Measurements from ENCODE around the gene CCDC188. TPM values are rescaled to one million over a fixed set of nuclear protein-coding genes. Genes with fewer than 3 reads are reported as not detected.

Gene CCDC188
- total and polyA plus RNA-seq, 10 of the 15 experiments (the other 5 are each of a cell fraction or from before 2014, with no cell fraction given) = not detected

DNA sequence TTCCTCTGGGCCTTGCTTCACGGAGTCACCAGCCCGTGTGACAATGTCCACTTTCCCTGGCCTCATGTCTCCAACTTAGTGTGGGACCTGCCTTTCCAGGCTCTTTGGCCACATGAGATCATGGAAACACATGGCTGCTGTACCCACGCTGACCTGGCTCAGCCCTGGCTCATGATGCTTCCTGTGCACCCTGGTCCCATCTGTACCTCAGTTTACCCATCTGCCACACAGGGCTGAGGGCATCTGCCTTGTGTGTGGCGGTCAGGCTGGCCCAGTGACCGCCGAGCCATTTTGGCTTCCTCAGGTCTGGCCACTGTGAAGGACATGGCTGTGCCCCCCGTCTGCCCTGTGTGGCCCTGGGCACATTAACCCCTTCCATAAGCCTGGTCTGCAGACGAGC lies 32.2 kb upstream of the CCDC188 start (continued):
- no peak for TF ChIP-seq SUPT20H (IDR thresholded peaks at IDR 0.05; ENCODE audit: borderline replicate concordance, control insufficient read depth, low read depth, low read length)
- no peak for TF ChIP-seq BCL11A (IDR thresholded peaks at IDR 0.05; ENCODE audit: low read depth, low read length)
- TF ChIP-seq BACH1 (IDR thresholded peaks at IDR 0.05; ENCODE audit: borderline replicate concordance) = no peak

GRCh38 chr22:20182365-20182764 lies 31.5 kb upstream of the CCDC188 start:
- ATAC-seq (peak; percentile 20; the same call in 2 of the 3 replicates), DNase-seq (ENCODE audit: low read depth, low spot score) (no peak), FAIRE-seq (no peak)
- no peaks in the 10 kb centered on the region for H3K79me2 ChIP-seq (ENCODE audit: control insufficient read depth, insufficient read depth, low read length)
- H3K4me3 ChIP-seq = no peak overlapping the region
- H2AFZ ChIP-seq (ENCODE audit: control insufficient read depth, low read depth, low read length) = no peak overlapping the region
- in situ Hi-C loops (cut with MboI) (no loop called here), intact Hi-C loops (cut with micrococcal nuclease; ENCODE audit: unreplicated experiment) (no loop called here)
- H3K27me3 ChIP-seq (replicated peaks in 1 of 2; ENCODE audit: control insufficient read depth in 2 of 2, insufficient read depth in 2 of 2, low read length in 1 of 2) = no peaks in the 10 kb centered on the region; a peak in 1 of 4 replicates
- H3K4me2 ChIP-seq (ENCODE audit: control insufficient read depth, insufficient read depth) = no peak overlapping the region
- no peaks in the 10 kb centered on the region for H3K36me3 ChIP-seq (ENCODE audit: control insufficient read depth in 2 of 2, insufficient read depth in 2 of 2, low read length in 1 of 2)
- TF ChIP-seq BCL11A (IDR thresholded peaks at IDR 0.05; ENCODE audit: low read depth, low read length) (no peak), RCOR1 (conservative IDR thresholded peaks at IDR 0.05; ENCODE audit: low read depth, low read length) (no peak), HCFC1 (IDR thresholded peaks at IDR 0.05; ENCODE audit: low read length) (no peak), TCF3 (IDR thresholded peaks at IDR 0.05; ENCODE audit: borderline replicate concordance, insufficient read depth, low read depth, low read length) (no peak), ATF7 (IDR thresholded peaks at IDR 0.05; ENCODE audit: low read depth) (no peak)
- WGBS (ENCODE audit: insufficient coverage, insufficient replicate concordance, low lambda C conversion rate, missing lambda C conversion rate) = 18% methylated on average over 9 of the region's 9 CpGs
- H3K27ac ChIP-seq (ENCODE audit: control insufficient read depth, insufficient read depth) = no peak overlapping the region
- H4K20me1 ChIP-seq (ENCODE audit: control insufficient read depth, insufficient read depth) = no peaks in the 10 kb centered on the region
- RAD21 ChIA-PET (ENCODE audit: unreplicated experiment) = no interaction called here
- H3K9ac ChIP-seq (ENCODE audit: control insufficient read depth, insufficient read depth, low read length) = no peak overlapping the region
- H3K4me1 ChIP-seq (ENCODE audit: control insufficient read depth, insufficient read depth, low read length) = no peaks in the 10 kb centered on the region
- CTCF ChIA-PET = interaction anchor here (0.9 to 1.3 kb wide), 3 partner anchors 31 to 57 kb away, joined by 3 read pairs; no protein-coding TSS in a partner anchor
- SMC1A ChIA-PET (ENCODE audit: uncharacterized antibody, unreplicated experiment) = no interaction called here
- POLR2A ChIA-PET = no interaction called here
- no peaks in the 10 kb centered on the region for H3K9me3 ChIP-seq (replicated peaks; ENCODE audit: control insufficient read depth, insufficient read depth, low read length)
- no TSS peak for BruUV-seq (replicated peaks)

All from GM12878 (cell line).